NT2/D1 (cell line): ENCODE results near the gene TBX4.
A peak's percentile ranks its signal among the peaks of the same experiment; 100 is the strongest.

Experiments
- DNase-seq: peaks from one replicate; pipeline ENCODE4 v3.0.0-alpha.2; 2011; ENCODE audit warnings: low read depth, low spot score
- H3K27me3 ChIP-seq: 2 replicates; pipeline ENCODE4 v1.6.0; 2011; ENCODE audit warnings: mild to moderate bottlenecking; ENCODE audit not compliant: insufficient read length, insufficient read depth
- H3K36me3 ChIP-seq: 2 replicates; pipeline ENCODE4 v1.6.1; 2011; ENCODE audit warnings: mild to moderate bottlenecking, low read length, mixed read lengths; ENCODE audit not compliant: insufficient read depth, insufficient read length
- H3K4me1 ChIP-seq: 2 replicates; pipeline ENCODE4 v1.5.1; 2011; ENCODE audit not compliant: insufficient read depth, insufficient read length
- H3K4me3 ChIP-seq: 2 replicates; pipeline ENCODE4 v1.5.1; 2011; ENCODE audit warnings: low read depth; ENCODE audit not compliant: insufficient read length
- H3K9ac ChIP-seq: 2 replicates; pipeline ENCODE4 v1.6.0; 2011; ENCODE audit warnings: low read depth; ENCODE audit not compliant: insufficient read length
- H3K9me3 ChIP-seq: 2 replicates; pipeline ENCODE4 v1.5.1; 2011; ENCODE audit warnings: mild to moderate bottlenecking, low read length; ENCODE audit not compliant: insufficient read depth
- SUZ12 ChIP-seq: IDR thresholded peaks from 2 replicates; pipeline ENCODE4 v1.6.1; 2011; ENCODE audit not compliant: insufficient read length, insufficient read depth; ENCODE audit errors: extremely low read depth
- YY1 ChIP-seq: IDR thresholded peaks from 2 replicates; pipeline ENCODE4 v1.6.1; 2011; ENCODE audit not compliant: insufficient read length, insufficient read depth
- ZNF274 ChIP-seq: IDR thresholded peaks from 2 replicates; pipeline ENCODE4 v1.6.1; 2011; ENCODE audit warnings: mild to moderate bottlenecking, low read depth, low read length

Gene TBX4

DNA sequence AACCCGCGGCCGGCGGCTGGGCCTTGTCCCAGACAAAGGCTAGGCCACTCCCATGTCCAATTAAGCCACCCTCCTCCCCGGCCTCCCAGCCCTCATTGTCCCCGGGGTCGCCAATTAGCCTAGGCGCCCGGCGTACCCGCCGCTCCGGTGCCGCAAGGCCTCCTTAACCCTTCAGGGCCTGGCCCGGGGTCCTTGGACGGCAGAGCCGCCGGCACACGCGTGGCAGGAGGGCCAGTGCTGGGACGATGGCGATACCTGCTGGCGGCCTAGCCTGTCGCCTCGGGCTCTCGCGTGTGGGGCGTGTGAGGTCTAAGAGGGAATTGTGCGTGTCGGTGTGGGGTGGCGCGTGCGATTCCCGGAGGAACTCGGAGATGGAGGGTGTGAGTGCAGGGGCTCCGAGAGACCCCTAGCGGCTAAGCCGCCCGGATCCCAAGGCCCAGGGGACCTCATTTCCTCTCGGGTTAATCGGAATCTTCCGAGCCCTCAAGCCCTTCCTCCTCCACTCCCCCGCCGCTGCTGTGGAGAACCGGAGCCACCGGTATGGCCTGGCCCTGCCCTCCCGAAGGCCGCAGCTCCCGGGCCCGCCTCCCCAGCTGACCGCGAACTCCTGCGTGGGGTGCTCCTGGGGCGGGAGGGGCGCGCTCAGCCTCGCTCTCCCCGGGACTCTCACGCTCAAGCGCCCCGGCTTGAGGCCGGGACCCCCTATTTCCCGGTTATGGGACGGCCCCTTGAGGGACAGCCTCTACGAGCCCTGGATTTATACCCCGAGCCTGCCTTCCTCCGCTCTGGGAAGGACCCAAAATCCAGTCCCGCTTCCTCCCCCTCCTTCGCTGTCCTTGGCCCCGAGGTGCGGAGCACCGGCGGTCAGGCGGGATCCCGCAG lies 40.7 kb upstream of the TBX4 start:
- no peak for DNase-seq
- peaks cover 9% of the 10 kb centered on the region for H3K4me1 ChIP-seq
- H3K9me3 ChIP-seq, result peaks cover 39% of the 10 kb centered on the region; the same call in 1 of the 2 replicates
- no peak for TF ChIP-seq YY1
- peak overlapping the region; percentile 88 for H3K9ac ChIP-seq
- H3K4me3 ChIP-seq, result peak overlapping the region; percentile 73
- H3K27me3 ChIP-seq, result peaks cover 54% of the 10 kb centered on the region
- no peaks in the 10 kb centered on the region for H3K36me3 ChIP-seq

DNA sequence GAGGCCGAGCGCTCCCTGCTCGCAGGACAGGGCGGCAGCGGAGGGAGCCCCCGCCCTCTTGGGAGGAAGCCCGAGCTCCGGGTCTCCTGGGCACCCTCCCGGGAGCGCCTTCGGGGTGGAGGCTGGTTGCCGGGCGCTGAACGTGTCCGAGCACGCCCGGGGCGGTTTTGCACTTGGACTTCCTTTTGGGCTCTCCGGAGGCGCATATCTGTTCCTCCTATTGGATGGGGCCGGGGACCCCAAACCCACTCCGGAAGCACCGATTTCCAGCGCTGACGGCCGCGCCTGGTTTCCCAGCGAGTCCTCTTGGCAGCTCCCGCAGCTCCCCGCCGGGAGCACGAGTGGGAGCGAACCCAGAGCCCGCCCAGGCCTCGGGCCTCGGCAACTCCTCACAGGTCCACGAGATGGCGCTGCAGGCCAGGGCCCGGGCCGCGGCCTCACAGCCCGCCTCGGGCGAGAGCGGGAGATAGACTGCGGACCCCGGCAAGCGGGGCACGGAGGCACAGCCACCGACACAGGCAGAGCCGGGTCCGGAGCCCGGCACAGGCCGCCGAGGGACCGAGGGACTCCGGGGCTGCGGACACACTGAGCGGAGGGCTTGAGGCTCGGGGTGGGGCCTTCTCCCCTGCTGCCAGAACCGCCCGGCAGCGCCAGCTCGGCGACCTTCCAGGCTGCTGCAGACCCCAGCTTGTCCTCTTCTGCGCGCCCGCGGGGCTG lies 39.9 kb upstream of the TBX4 start:
- Histone ChIP-seq H3K9me3 (peaks cover 39% of the 10 kb centered on the region; the same call in 1 of the 2 replicates), H3K4me1 (peaks cover 11% of the 10 kb centered on the region), H3K9ac (peak overlapping the region; percentile 88), H3K36me3 (no peaks in the 10 kb centered on the region), H3K27me3 (peaks cover 46% of the 10 kb centered on the region), H3K4me3 (peak overlapping the region; percentile 73)
- TF ChIP-seq ZNF274, result no peak
- no peak for TF ChIP-seq SUZ12
- TF ChIP-seq YY1, result no peak
- DNase-seq, result no peak

DNA sequence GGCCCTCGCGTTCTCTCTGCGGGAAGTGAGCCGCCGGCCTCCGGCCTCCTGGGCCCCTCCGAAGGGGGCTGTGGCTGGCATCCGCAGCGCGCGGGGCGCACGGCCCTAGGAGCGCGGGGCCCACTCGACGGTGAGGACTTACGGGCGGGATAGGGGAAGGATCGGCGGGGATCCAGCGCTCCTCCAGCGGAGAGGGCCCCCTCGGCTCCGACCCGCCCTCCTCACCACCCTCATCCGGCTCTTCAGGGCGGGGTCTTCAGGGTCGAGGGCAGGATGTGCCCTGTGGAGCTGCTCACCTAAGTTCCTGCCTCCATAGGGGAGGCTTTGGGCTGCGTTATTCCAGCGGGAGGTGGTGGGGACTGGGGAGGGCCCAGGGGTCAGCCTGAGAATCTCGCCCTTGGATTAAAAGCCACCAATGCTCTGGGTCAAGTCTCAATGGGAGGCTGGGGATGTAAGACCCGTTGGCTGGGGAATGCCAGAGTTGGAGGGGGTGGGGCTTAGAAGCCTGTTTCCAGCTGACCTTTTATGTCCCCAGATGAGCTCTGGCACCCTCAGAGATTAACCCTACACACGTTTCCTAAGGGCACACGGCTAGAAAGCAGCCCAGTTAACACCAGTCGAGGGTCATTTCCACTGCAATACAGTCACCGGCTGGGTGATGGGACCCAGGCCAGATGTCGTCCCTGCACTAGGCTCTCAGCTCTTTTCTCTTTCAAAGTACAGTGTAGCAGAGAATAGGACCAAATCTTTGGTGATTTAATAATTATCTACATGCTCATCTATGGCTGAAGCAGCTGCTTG lies 39.2 kb upstream of the TBX4 start:
- Histone ChIP-seq H3K4me3 (peak overlapping the region; percentile 73), H3K27me3 (peaks cover 42% of the 10 kb centered on the region), H3K9ac (peak overlapping the region; percentile 88), H3K36me3 (no peaks in the 10 kb centered on the region), H3K4me1 (peaks cover 11% of the 10 kb centered on the region), H3K9me3 (peaks cover 39% of the 10 kb centered on the region; the same call in 1 of the 2 replicates)
- TF ChIP-seq SUZ12 (no peak), ZNF274 (no peak), YY1 (no peak)
- DNase-seq, result no peak

- H3K9ac ChIP-seq, result no peak overlapping the region
- peaks cover 11% of the 10 kb centered on the region for H3K4me1 ChIP-seq
- TF ChIP-seq SUZ12, result no peak
- no peak for TF ChIP-seq ZNF274
- TF ChIP-seq YY1, result no peak
- H3K36me3 ChIP-seq, result no peaks in the 10 kb centered on the region
- peak overlapping the region; percentile 73 for H3K4me3 ChIP-seq
- H3K9me3 ChIP-seq, result peaks cover 33% of the 10 kb centered on the region; the same call in 1 of the 2 replicates
- peaks cover 36% of the 10 kb centered on the region for H3K27me3 ChIP-seq
- no peak for DNase-seq
Measured at GRCh38 chr17:61413661-61414126, 38.5 kb upstream of the TBX4 start.

GRCh38 chr17:61414141-61414935 lies 37.9 kb upstream of the TBX4 start:
- DNase-seq, result no peak
- Histone ChIP-seq H3K27me3 (peaks cover 29% of the 10 kb centered on the region), H3K4me1 (peaks cover 11% of the 10 kb centered on the region)

DNA sequence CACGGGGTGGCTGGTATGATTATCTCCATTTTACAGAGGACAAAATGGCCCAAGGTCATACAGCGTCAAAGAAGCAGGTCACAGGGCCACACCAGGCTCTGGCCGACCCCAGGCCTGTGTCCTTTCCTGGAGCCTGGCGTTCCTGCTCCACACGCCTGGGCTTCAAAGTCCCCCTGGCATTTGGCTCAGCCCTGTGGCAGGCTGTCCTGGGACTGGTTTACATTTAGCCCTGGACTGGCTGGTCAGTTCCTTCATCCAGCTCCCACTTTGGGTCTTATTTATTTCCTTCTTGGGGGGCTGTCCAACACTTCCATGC lies 37.3 kb upstream of the TBX4 start:
- peaks cover 24% of the 10 kb centered on the region for H3K27me3 ChIP-seq

More at GRCh38 chr17:61414141-61414935, 37.9 kb upstream of the TBX4 start:
- H3K9me3 ChIP-seq, result peaks cover 32% of the 10 kb centered on the region; the same call in 1 of the 2 replicates
- TF ChIP-seq ZNF274, result peak; percentile 54
- no peak for TF ChIP-seq YY1
- no peak for TF ChIP-seq SUZ12
- no peak overlapping the region for H3K4me3 ChIP-seq
- H3K9ac ChIP-seq, result no peak overlapping the region
- H3K36me3 ChIP-seq, result no peaks in the 10 kb centered on the region

More for the DNA sequence above, 37.3 kb upstream of the TBX4 start:
- no peak overlapping the region for H3K4me3 ChIP-seq
- no peak overlapping the region for H3K9ac ChIP-seq
- H3K9me3 ChIP-seq, result peaks cover 26% of the 10 kb centered on the region; the same call in 1 of the 2 replicates
- H3K4me1 ChIP-seq, result peaks cover 11% of the 10 kb centered on the region
- no peak for DNase-seq
- H3K36me3 ChIP-seq, result no peaks in the 10 kb centered on the region
- no peak for TF ChIP-seq ZNF274
- TF ChIP-seq SUZ12, result no peak
- TF ChIP-seq YY1, result no peak
